Measurements from ENCODE around the gene SLC15A1. TPM values are rescaled to one million over a fixed set of nuclear protein-coding genes. Genes with fewer than 3 reads are reported as not detected.
A peak's percentile ranks its signal among the peaks of the same experiment; 100 is the strongest.

SLC15A1 gene
- total RNA-seq, 2 donors from 2014 or later = not detected

- Mint-ChIP-seq H3K36me3 (no peaks in the 10 kb centered on the region), H3K9me3 (peaks cover 6 to 12% of the 10 kb centered on the region in 2 donors), H3K27ac (peak overlapping the region in 1 of 2 donors; percentile 19)
- DNase-seq (ENCODE audit: low spot score in 2 of 2) (no peak), ATAC-seq (no peak)
These were observed 12.3 kb downstream of the SLC15A1 start for GRCh38 chr13:98740131-98740530.

GRCh38 chr13:98738993-98739392 lies 13.5 kb downstream of the SLC15A1 start:
- ATAC-seq (no peak), DNase-seq (ENCODE audit: low spot score in 2 of 2) (no peak)
- Mint-ChIP-seq H3K27ac (no peak overlapping the region), H3K36me3 (no peaks in the 10 kb centered on the region), H3K9me3 (peaks cover 6 to 12% of the 10 kb centered on the region in 2 donors)

GRCh38 chr13:98738213-98738612 lies 14.3 kb downstream of the SLC15A1 start:
- H3K27ac Mint-ChIP-seq = no peak overlapping the region
- DNase-seq (ENCODE audit: low spot score in 2 of 2) (no peak), ATAC-seq (no peak)
- peaks cover 6 to 12% of the 10 kb centered on the region in 2 donors for H3K9me3 Mint-ChIP-seq
- no peaks in the 10 kb centered on the region for H3K36me3 Mint-ChIP-seq

- H3K9me3 Mint-ChIP-seq = no peaks in the 10 kb centered on the region
- ATAC-seq (no peak), DNase-seq (ENCODE audit: low spot score in 2 of 2) (no peak)
- no peaks in the 10 kb centered on the region for H3K36me3 Mint-ChIP-seq
- H3K27ac Mint-ChIP-seq = no peak overlapping the region
These were observed 20.5 kb downstream of the SLC15A1 start for GRCh38 chr13:98731925-98732324.

- ATAC-seq = no peak
- DNase-seq (ENCODE audit: low spot score in 2 of 2) = no peak
- Mint-ChIP-seq H3K9me3 (no peaks in the 10 kb centered on the region), H3K27ac (no peak overlapping the region), H3K36me3 (no peaks in the 10 kb centered on the region)
These were observed 21.4 kb downstream of the SLC15A1 start for GRCh38 chr13:98731038-98731437.

GRCh38 chr13:98730441-98730840 lies 22.0 kb downstream of the SLC15A1 start:
- Mint-ChIP-seq H3K9me3 (no peaks in the 10 kb centered on the region), H3K27ac (no peak overlapping the region), H3K36me3 (no peaks in the 10 kb centered on the region)
- DNase-seq (ENCODE audit: low spot score in 2 of 2) (no peak), ATAC-seq (no peak)

GRCh38 chr13:98729658-98730057 lies 22.8 kb downstream of the SLC15A1 start:
- H3K9me3 Mint-ChIP-seq = no peaks in the 10 kb centered on the region
- ATAC-seq = no peak
- H3K27ac Mint-ChIP-seq = no peak overlapping the region
- no peak for DNase-seq (ENCODE audit: low spot score in 2 of 2)
- no peaks in the 10 kb centered on the region for H3K36me3 Mint-ChIP-seq

- Mint-ChIP-seq H3K27ac (no peak overlapping the region), H3K9me3 (no peaks in the 10 kb centered on the region), H3K36me3 (no peaks in the 10 kb centered on the region)
- ATAC-seq = no peak
- no peak for DNase-seq (ENCODE audit: low spot score in 2 of 2)
These were observed 29.5 kb downstream of the SLC15A1 start for GRCh38 chr13:98722958-98723357.

- Mint-ChIP-seq H3K27ac (no peak overlapping the region), H3K9me3 (no peaks in the 10 kb centered on the region), H3K36me3 (no peaks in the 10 kb centered on the region)
- DNase-seq (ENCODE audit: low spot score in 2 of 2) (no peak), ATAC-seq (no peak)
These were observed 30.5 kb downstream of the SLC15A1 start for GRCh38 chr13:98721825-98722510.

GRCh38 chr13:98719527-98720250 lies 32.8 kb downstream of the SLC15A1 start:
- Mint-ChIP-seq H3K36me3 (no peaks in the 10 kb centered on the region), H3K27ac (no peak overlapping the region), H3K9me3 (no peaks in the 10 kb centered on the region)
- no peak for ATAC-seq
- DNase-seq (ENCODE audit: low spot score in 2 of 2) = no peak

- no peaks in the 10 kb centered on the region for H3K9me3 Mint-ChIP-seq
- H3K36me3 Mint-ChIP-seq = no peaks in the 10 kb centered on the region
- no peak for ATAC-seq
- DNase-seq (ENCODE audit: low spot score in 2 of 2) = no peak
- no peak overlapping the region for H3K27ac Mint-ChIP-seq
These were observed 34.6 kb downstream of the SLC15A1 start for GRCh38 chr13:98717891-98718290.

- Mint-ChIP-seq H3K9me3 (no peaks in the 10 kb centered on the region), H3K36me3 (no peaks in the 10 kb centered on the region), H3K27ac (no peak overlapping the region)
- ATAC-seq = no peak
- no peak for DNase-seq (ENCODE audit: low spot score in 2 of 2)
These were observed 35.2 kb downstream of the SLC15A1 start for GRCh38 chr13:98717256-98717655.

GRCh38 chr13:98710521-98710920 lies 42.0 kb downstream of the SLC15A1 start:
- DNase-seq (ENCODE audit: low spot score in 2 of 2) = no peak
- ATAC-seq = no peak
- no peak overlapping the region for H3K27ac Mint-ChIP-seq
- peaks cover 0 to 6% of the 10 kb centered on the region in 2 donors for H3K36me3 Mint-ChIP-seq
- peaks cover 0 to 13% of the 10 kb centered on the region in 2 donors for H3K9me3 Mint-ChIP-seq

- Mint-ChIP-seq H3K27ac (peak overlapping the region in 1 of 2 donors; percentile 42), H3K9me3 (peaks cover 0 to 13% of the 10 kb centered on the region in 2 donors), H3K36me3 (peaks cover 0 to 6% of the 10 kb centered on the region in 2 donors)
- no peak for DNase-seq (ENCODE audit: low spot score in 2 of 2)
- no peak for ATAC-seq
These were observed 45.0 kb downstream of the SLC15A1 start for GRCh38 chr13:98707281-98707999.

GRCh38 chr13:98706446-98707110 lies 45.9 kb downstream of the SLC15A1 start:
- ATAC-seq (peak in 1 of 2 donors; percentile 44), DNase-seq (ENCODE audit: low spot score in 2 of 2) (no peak)

GRCh38 chr13:98697791-98698190 lies 54.7 kb downstream of the SLC15A1 start:
- no peak overlapping the region for H3K27ac Mint-ChIP-seq
- no peaks in the 10 kb centered on the region for H3K9me3 Mint-ChIP-seq
- no peak for ATAC-seq
- no peaks in the 10 kb centered on the region for H3K36me3 Mint-ChIP-seq
- DNase-seq (ENCODE audit: low spot score in 2 of 2) = no peak

More at GRCh38 chr13:98706446-98707110, 45.9 kb downstream of the SLC15A1 start:
- Mint-ChIP-seq H3K36me3 (peaks cover 0 to 6% of the 10 kb centered on the region in 2 donors), H3K9me3 (peaks cover 0 to 13% of the 10 kb centered on the region in 2 donors), H3K27ac (peak overlapping the region in 1 of 2 donors; percentile 42)

GRCh38 chr13:98693756-98694155 lies 58.7 kb downstream of the SLC15A1 start:
- Mint-ChIP-seq H3K36me3 (no peaks in the 10 kb centered on the region), H3K9me3 (no peaks in the 10 kb centered on the region), H3K27ac (no peak overlapping the region)
- ATAC-seq (no peak), DNase-seq (ENCODE audit: low spot score in 2 of 2) (no peak)

Measured in activated naive CD4-positive, alpha-beta T cell treated with anti-CD3 and anti-CD28 coated beads, Interleukin-2, amount 50 U/mL, for 72 hours (primary cell).